NB4 (cell line): ENCODE data around the gene MAP9.

ENCODE experiments used
- MYC ChIP-seq: IDR thresholded peaks from 2 replicates; pipeline ENCODE4 v1.6.1; 2011; ENCODE audit warnings: low read depth, low read length
- POLR2A ChIP-seq: IDR thresholded peaks from 2 replicates; pipeline ENCODE4 v1.6.1; 2011; ENCODE audit warnings: mild to moderate bottlenecking; ENCODE audit not compliant: insufficient read length; ENCODE audit errors: extremely low read depth
- TF ChIP-seq, protein P1 (sequence below): IDR thresholded peaks from one replicate; pipeline ENCODE4 v1.5.1; 2012; ENCODE audit warnings: low read depth, low read length

DNA sequence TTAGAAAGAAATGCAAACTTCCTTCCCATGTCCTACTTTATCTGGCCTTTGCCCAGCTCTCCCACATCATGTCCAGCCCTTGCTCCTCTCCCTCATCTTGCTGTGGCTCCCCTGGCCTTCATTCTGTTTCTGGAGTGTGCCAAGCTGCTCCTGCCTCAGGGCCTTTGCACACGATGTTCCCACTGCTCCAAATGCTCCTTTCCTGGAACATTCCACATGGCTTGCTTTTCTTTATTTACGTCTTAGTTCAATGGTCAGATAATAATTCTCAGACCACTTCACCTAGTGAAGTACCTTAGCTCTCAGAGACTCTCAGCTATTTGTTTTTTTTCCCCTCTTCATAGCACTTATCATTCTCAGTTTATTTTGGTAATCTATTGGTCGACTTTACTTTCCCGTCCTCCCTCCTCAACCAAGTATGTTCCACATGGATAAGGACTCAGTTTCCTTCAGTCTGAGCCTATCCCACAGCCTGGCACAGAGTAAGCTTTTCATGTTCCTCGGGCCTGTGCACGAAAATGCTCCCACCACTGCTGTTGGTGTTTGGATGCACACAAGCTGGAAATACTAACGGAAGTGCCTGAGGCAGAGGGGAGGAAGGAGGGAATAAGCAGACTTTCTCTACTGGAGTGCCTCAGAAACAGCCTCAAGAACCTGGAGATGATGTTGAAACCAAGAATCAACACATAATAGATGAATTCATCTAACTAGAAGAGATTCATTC, 23.4 kb upstream of the MAP9 start:
- TF ChIP-seq, protein P1, sequence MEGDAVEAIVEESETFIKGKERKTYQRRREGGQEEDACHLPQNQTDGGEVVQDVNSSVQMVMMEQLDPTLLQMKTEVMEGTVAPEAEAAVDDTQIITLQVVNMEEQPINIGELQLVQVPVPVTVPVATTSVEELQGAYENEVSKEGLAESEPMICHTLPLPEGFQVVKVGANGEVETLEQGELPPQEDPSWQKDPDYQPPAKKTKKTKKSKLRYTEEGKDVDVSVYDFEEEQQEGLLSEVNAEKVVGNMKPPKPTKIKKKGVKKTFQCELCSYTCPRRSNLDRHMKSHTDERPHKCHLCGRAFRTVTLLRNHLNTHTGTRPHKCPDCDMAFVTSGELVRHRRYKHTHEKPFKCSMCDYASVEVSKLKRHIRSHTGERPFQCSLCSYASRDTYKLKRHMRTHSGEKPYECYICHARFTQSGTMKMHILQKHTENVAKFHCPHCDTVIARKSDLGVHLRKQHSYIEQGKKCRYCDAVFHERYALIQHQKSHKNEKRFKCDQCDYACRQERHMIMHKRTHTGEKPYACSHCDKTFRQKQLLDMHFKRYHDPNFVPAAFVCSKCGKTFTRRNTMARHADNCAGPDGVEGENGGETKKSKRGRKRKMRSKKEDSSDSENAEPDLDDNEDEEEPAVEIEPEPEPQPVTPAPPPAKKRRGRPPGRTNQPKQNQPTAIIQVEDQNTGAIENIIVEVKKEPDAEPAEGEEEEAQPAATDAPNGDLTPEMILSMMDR = no peak
- TF ChIP-seq POLR2A (no peak), MYC (no peak)
